ENCODE results near the gene CRLF3. TPM values are rescaled to one million over a fixed set of nuclear protein-coding genes. Genes with fewer than 3 reads are reported as not detected.

The CRLF3 gene
- total RNA-seq, 1 experiment from 2014 or later = 17.9 TPM

DNA sequence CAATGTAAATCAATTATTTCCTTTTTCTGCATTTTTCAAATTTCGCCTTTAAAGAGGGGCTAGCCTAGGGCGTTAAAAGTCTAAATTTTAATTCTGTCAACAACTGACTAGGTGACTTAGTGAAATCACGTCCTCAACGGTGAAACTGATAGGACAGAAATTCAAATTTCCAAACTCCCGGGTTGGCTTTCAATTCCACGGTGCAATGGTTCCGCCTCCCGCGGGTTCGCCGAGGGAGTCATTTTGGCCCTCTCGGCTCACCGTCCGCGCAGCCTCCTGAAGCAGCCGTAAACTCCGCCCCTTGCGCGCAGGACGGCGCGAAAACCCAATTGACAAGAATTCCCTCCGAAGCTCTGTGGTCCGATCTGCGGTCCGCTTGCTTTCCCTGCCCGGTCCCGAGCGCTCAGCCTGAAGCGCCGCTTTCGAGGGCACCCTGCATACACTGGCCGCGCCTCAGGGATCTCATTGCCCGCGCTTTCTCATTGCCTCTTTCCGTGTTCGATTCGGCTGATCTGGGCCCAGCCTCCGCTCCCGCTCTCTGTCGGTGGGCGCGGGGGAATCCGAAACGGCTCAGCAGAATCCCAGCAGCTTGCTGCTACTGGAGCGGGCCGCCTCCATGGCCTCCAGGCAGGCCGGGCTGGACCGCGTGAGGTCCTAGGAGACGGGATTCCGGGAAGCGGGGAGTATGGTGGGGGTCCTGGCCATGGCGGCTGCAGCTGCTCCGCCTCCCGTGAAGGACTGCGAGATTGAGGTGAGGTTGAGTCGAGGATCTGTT is 7.4 kb upstream of the CRLF3 start, which contains the start of gene ATAD5 (continued):
- TF ChIP-seq, protein P1, sequence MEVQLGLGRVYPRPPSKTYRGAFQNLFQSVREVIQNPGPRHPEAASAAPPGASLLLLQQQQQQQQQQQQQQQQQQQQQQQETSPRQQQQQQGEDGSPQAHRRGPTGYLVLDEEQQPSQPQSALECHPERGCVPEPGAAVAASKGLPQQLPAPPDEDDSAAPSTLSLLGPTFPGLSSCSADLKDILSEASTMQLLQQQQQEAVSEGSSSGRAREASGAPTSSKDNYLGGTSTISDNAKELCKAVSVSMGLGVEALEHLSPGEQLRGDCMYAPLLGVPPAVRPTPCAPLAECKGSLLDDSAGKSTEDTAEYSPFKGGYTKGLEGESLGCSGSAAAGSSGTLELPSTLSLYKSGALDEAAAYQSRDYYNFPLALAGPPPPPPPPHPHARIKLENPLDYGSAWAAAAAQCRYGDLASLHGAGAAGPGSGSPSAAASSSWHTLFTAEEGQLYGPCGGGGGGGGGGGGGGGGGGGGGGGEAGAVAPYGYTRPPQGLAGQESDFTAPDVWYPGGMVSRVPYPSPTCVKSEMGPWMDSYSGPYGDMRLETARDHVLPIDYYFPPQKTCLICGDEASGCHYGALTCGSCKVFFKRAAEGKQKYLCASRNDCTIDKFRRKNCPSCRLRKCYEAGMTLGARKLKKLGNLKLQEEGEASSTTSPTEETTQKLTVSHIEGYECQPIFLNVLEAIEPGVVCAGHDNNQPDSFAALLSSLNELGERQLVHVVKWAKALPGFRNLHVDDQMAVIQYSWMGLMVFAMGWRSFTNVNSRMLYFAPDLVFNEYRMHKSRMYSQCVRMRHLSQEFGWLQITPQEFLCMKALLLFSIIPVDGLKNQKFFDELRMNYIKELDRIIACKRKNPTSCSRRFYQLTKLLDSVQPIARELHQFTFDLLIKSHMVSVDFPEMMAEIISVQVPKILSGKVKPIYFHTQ (CRISPR knock-in tag; IDR thresholded peaks at IDR 0.05) = no peak
- TF ChIP-seq FOXJ3 (CRISPR knock-in tag; IDR thresholded peaks at IDR 0.05; ENCODE audit: borderline replicate concordance) (no peak), HMGA2 (CRISPR knock-in tag; IDR thresholded peaks at IDR 0.05) (no peak), CREB1 (CRISPR knock-in tag; IDR thresholded peaks at IDR 0.05) (no peak), ZNF317 (CRISPR knock-in tag; IDR thresholded peaks at IDR 0.05; ENCODE audit: borderline replicate concordance, low read depth) (no peak), ZNF671 (CRISPR knock-in tag; IDR thresholded peaks at IDR 0.05) (no peak), NR2C2 (CRISPR knock-in tag; IDR thresholded peaks at IDR 0.05) (no peak), ZNF138 (CRISPR knock-in tag; conservative IDR thresholded peaks at IDR 0.05) (no peak), ZNF423 (CRISPR knock-in tag; IDR thresholded peaks at IDR 0.05) (no peak), IRF2 (CRISPR knock-in tag; IDR thresholded peaks at IDR 0.05; ENCODE audit: borderline replicate concordance, low read depth) (no peak), ZNF263 (CRISPR knock-in tag; IDR thresholded peaks at IDR 0.05; ENCODE audit: low read depth) (no peak), TEAD1 (CRISPR knock-in tag; IDR thresholded peaks at IDR 0.05) (peak; percentile 83), JAZF1 (CRISPR knock-in tag; IDR thresholded peaks at IDR 0.05) (no peak)
- TF ChIP-seq, protein P2, sequence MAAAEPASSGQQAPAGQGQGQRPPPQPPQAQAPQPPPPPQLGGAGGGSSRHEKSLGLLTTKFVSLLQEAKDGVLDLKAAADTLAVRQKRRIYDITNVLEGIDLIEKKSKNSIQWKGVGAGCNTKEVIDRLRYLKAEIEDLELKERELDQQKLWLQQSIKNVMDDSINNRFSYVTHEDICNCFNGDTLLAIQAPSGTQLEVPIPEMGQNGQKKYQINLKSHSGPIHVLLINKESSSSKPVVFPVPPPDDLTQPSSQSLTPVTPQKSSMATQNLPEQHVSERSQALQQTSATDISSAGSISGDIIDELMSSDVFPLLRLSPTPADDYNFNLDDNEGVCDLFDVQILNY (CRISPR knock-in tag; IDR thresholded peaks at IDR 0.05) = peak; percentile 97
- TF ChIP-seq, protein P3, sequence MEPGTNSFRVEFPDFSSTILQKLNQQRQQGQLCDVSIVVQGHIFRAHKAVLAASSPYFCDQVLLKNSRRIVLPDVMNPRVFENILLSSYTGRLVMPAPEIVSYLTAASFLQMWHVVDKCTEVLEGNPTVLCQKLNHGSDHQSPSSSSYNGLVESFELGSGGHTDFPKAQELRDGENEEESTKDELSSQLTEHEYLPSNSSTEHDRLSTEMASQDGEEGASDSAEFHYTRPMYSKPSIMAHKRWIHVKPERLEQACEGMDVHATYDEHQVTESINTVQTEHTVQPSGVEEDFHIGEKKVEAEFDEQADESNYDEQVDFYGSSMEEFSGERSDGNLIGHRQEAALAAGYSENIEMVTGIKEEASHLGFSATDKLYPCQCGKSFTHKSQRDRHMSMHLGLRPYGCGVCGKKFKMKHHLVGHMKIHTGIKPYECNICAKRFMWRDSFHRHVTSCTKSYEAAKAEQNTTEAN (CRISPR knock-in tag; IDR thresholded peaks at IDR 0.05) = peak; percentile 57; the same call in 1 of the 2 replicates
- TF ChIP-seq, protein P4, sequence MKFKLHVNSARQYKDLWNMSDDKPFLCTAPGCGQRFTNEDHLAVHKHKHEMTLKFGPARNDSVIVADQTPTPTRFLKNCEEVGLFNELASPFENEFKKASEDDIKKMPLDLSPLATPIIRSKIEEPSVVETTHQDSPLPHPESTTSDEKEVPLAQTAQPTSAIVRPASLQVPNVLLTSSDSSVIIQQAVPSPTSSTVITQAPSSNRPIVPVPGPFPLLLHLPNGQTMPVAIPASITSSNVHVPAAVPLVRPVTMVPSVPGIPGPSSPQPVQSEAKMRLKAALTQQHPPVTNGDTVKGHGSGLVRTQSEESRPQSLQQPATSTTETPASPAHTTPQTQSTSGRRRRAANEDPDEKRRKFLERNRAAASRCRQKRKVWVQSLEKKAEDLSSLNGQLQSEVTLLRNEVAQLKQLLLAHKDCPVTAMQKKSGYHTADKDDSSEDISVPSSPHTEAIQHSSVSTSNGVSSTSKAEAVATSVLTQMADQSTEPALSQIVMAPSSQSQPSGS (CRISPR knock-in tag; IDR thresholded peaks at IDR 0.05; ENCODE audit: borderline replicate concordance, low read depth) = no peak
- TF ChIP-seq, protein P5, sequence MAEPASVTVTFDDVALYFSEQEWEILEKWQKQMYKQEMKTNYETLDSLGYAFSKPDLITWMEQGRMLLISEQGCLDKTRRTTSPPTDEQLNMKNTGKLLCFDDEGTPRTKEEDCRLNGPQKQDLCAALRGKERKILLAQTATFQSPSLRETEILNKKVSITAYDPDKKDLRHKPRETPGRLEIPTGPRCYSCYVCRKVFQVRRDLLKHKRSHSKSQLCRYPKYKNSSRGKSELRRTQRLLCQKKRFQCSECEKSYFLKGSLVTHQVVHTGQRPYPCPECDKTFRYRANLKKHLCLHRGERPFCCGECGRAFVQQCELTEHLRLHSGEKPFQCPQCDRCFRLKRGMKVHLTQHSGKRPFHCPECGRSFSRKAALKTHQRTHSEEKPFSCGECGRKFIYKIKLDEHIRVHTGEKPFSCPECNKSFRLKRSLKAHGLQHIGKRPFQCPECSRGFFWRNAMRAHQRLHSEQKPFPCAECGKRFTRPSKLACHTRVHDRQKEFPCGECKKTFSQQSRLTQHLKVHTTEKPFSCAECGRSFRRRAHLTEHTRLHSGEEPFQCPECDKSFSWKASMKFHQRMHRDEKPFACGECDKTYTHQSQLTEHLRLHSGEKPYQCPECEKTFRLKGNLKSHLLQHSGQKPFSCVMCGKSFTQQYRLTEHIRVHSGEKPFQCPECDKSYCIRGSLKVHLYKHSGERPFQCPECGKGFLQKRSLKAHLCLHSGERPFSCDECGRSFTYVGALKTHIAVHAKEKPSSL (CRISPR knock-in tag; conservative IDR thresholded peaks at IDR 0.05) = no peak
- TF ChIP-seq, protein P6, sequence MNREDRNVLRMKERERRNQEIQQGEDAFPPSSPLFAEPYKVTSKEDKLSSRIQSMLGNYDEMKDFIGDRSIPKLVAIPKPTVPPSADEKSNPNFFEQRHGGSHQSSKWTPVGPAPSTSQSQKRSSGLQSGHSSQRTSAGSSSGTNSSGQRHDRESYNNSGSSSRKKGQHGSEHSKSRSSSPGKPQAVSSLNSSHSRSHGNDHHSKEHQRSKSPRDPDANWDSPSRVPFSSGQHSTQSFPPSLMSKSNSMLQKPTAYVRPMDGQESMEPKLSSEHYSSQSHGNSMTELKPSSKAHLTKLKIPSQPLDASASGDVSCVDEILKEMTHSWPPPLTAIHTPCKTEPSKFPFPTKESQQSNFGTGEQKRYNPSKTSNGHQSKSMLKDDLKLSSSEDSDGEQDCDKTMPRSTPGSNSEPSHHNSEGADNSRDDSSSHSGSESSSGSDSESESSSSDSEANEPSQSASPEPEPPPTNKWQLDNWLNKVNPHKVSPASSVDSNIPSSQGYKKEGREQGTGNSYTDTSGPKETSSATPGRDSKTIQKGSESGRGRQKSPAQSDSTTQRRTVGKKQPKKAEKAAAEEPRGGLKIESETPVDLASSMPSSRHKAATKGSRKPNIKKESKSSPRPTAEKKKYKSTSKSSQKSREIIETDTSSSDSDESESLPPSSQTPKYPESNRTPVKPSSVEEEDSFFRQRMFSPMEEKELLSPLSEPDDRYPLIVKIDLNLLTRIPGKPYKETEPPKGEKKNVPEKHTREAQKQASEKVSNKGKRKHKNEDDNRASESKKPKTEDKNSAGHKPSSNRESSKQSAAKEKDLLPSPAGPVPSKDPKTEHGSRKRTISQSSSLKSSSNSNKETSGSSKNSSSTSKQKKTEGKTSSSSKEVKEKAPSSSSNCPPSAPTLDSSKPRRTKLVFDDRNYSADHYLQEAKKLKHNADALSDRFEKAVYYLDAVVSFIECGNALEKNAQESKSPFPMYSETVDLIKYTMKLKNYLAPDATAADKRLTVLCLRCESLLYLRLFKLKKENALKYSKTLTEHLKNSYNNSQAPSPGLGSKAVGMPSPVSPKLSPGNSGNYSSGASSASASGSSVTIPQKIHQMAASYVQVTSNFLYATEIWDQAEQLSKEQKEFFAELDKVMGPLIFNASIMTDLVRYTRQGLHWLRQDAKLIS (CRISPR knock-in tag; IDR thresholded peaks at IDR 0.05; ENCODE audit: borderline replicate concordance) = no peak
- TF ChIP-seq, protein P7, sequence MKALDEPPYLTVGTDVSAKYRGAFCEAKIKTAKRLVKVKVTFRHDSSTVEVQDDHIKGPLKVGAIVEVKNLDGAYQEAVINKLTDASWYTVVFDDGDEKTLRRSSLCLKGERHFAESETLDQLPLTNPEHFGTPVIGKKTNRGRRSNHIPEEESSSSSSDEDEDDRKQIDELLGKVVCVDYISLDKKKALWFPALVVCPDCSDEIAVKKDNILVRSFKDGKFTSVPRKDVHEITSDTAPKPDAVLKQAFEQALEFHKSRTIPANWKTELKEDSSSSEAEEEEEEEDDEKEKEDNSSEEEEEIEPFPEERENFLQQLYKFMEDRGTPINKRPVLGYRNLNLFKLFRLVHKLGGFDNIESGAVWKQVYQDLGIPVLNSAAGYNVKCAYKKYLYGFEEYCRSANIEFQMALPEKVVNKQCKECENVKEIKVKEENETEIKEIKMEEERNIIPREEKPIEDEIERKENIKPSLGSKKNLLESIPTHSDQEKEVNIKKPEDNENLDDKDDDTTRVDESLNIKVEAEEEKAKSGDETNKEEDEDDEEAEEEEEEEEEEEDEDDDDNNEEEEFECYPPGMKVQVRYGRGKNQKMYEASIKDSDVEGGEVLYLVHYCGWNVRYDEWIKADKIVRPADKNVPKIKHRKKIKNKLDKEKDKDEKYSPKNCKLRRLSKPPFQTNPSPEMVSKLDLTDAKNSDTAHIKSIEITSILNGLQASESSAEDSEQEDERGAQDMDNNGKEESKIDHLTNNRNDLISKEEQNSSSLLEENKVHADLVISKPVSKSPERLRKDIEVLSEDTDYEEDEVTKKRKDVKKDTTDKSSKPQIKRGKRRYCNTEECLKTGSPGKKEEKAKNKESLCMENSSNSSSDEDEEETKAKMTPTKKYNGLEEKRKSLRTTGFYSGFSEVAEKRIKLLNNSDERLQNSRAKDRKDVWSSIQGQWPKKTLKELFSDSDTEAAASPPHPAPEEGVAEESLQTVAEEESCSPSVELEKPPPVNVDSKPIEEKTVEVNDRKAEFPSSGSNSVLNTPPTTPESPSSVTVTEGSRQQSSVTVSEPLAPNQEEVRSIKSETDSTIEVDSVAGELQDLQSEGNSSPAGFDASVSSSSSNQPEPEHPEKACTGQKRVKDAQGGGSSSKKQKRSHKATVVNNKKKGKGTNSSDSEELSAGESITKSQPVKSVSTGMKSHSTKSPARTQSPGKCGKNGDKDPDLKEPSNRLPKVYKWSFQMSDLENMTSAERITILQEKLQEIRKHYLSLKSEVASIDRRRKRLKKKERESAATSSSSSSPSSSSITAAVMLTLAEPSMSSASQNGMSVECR (CRISPR knock-in tag; IDR thresholded peaks at IDR 0.05; ENCODE audit: borderline replicate concordance) = peak; percentile 92; the same call in 1 of the 2 replicates

All from WTC11 (cell line).